Pancreas (tissue), 10 donors: ENCODE measurements around the gene ZBTB4. TPM values are rescaled to one million over a fixed set of nuclear protein-coding genes. Genes with fewer than 3 reads are reported as not detected.

Experiments used
- ATAC-seq, 4 donors: fragments of 200-7000 bp; cut with Tn5 transposase; one replicate each; pipeline versions ENCODE4 v1.8.0 to v1.9.1; 2020; ENCODE audit warnings: mild to moderate bottlenecking in 4 of 4, moderate library complexity in 4 of 4
- DNase-seq, 6 donors: peaks; one replicate each; pipeline ENCODE4 v3.0.0-alpha.2; 2020
- FAIRE-seq: peaks from 2 replicates; lab custom pipeline; 2012; peaks lifted over from hg19 to GRCh38; lab: Jason Lieb, UNC
- H3K27ac ChIP-seq, 4 donors: fragments of 200-600 bp; sonication (generic); 1 replicate in 3 of 4; 2 replicates in 1 of 4; pipeline versions ENCODE4 v1.5.0 to v1.8.0; 2020
- H3K27me3 ChIP-seq, 4 donors: fragments of 200-600 bp; one replicate each; pipeline ENCODE4 v1.8.0; 2021
- H3K36me3 ChIP-seq, 3 donors: fragments of 200-600 bp; sonication (generic) in 1 of 3; one replicate each; pipeline versions ENCODE4 v1.5.0 to v1.8.0; 2020 to 2021
- H3K4me1 ChIP-seq, 3 donors: fragments of 200-600 bp; one replicate each; pipeline ENCODE4 v1.8.0; 2021
- H3K4me3 ChIP-seq, 4 donors: fragments of 200-600 bp; sonication (generic) in 2 of 4; one replicate each; pipeline versions ENCODE4 v1.5.0 to v1.8.0; 2020 to 2021
- H3K9me3 ChIP-seq, 4 donors: fragments of 200-600 bp; one replicate each; pipeline ENCODE4 v1.8.0; 2021
- WGBS, 2 donors: extraction: QIAGEN DNeasy Blood & Tissue Kit; methylation state at CpG; one replicate each; pipeline ENCODE4 v1.1.7; 2013; 5-methylcytosine and 5-hydroxymethylcytosine counted together
- intact Hi-C, 3 donors: fragments of 100-400 bp; cut with DNase I; formaldehyde crosslinking; loops; one replicate each; pipeline versions ENCODE4 v1.11.1 to v1.14.2; 2022
- polyA plus RNA-seq, 2 donors: library from polyadenylated mRNA; stranded (reverse); fragments of 200-250 nt; gene quantifications; one replicate each; pipeline ENCODE4 v1.2.3, GENCODE V29; 2013
- total RNA-seq, 6 donors: library from RNA; stranded (reverse); fragmentation: NEBNext Ultra II Directional in 4 of 6; extraction: Animal tissue kit (Norgen Biotek cat#: 25700) in 4 of 6; gene quantifications; one replicate each; pipeline versions ENCODE4 v1.2.1 to v1.2.4, GENCODE V29; 2021 to 2023
- TF ChIP-seq, protein P1 (sequence below), 4 donors: fragments of 200-600 bp; sonication (generic) in 3 of 4; IDR thresholded peaks; one replicate each; pipeline versions ENCODE4 v1.5.0 to v1.8.0; 2021; ENCODE audit warnings: antibody characterized with exemption in 4 of 4
- donor health status: healthy with polysubstance abuse.
- donor health status: DM: no; HTN: no; CAD: no; lungs with moderate emphysema.
- donor health status: DM: no; HTN: no; CAD: no.
- donor health status: control.
- donor health status: control.
- donor health status: Bipolar disorder and iron deficiency.
- donor health status: DM: yes; HTN: yes; CAD: no.
- donor health status: DM: no; HTN: no; CAD: no.
- donor health status: DM: no; HTN: no; CAD: no.
- donor health status: DM: yes; HTN: yes; CAD: no.

Gene ZBTB4
- total and polyA plus RNA-seq, 8 donors = 17.3 to 30.2 (median 21.0) TPM

- no peak for FAIRE-seq
- WGBS, 2 donors = 28 to 37% methylated on average over 12 of the region's 12 CpGs
- H3K4me1 ChIP-seq = peaks cover 5 to 22% (median 11%) of the 10 kb centered on the region in 3 donors
- no peaks in the 10 kb centered on the region for H3K9me3 ChIP-seq
- no peaks in the 10 kb centered on the region for H3K36me3 ChIP-seq
- no peak for ATAC-seq
- peak in 3 of 6 donors; percentile 34 to 83 (median 65) for DNase-seq
- no peaks in the 10 kb centered on the region for H3K27me3 ChIP-seq
- intact Hi-C loops = loop anchor here in 2 of 3 donors (5.0 kb wide), 1 partner anchor 36 kb away; the partner anchor contains the start of gene ZBTB4 (in 2 of the 2)
- TF ChIP-seq, protein P1, sequence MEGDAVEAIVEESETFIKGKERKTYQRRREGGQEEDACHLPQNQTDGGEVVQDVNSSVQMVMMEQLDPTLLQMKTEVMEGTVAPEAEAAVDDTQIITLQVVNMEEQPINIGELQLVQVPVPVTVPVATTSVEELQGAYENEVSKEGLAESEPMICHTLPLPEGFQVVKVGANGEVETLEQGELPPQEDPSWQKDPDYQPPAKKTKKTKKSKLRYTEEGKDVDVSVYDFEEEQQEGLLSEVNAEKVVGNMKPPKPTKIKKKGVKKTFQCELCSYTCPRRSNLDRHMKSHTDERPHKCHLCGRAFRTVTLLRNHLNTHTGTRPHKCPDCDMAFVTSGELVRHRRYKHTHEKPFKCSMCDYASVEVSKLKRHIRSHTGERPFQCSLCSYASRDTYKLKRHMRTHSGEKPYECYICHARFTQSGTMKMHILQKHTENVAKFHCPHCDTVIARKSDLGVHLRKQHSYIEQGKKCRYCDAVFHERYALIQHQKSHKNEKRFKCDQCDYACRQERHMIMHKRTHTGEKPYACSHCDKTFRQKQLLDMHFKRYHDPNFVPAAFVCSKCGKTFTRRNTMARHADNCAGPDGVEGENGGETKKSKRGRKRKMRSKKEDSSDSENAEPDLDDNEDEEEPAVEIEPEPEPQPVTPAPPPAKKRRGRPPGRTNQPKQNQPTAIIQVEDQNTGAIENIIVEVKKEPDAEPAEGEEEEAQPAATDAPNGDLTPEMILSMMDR (IDR thresholded peaks at IDR 0.05) = no peak
- H3K4me3 ChIP-seq = peak overlapping the region in 1 of 4 donors; percentile 45
- no peak overlapping the region for H3K27ac ChIP-seq
Observed at GRCh38 chr17:7440834-7441195, 38.6 kb downstream of the ZBTB4 start.

GRCh38 chr17:7440113-7440833, 39.2 kb downstream of the ZBTB4 start:
- 10% methylated on average over 43 to 46 of the region's 46 CpGs for WGBS, 2 donors
- peak; percentile 49 to 92 (median 75) for DNase-seq
- Histone ChIP-seq H3K27me3 (no peaks in the 10 kb centered on the region), H3K9me3 (no peaks in the 10 kb centered on the region), H3K4me3 (peak overlapping the region; percentile 2 to 45 (median 26)), H3K27ac (no peak overlapping the region), H3K36me3 (no peaks in the 10 kb centered on the region), H3K4me1 (peaks cover 5 to 18% (median 11%) of the 10 kb centered on the region in 3 donors)
- no peak for FAIRE-seq
- no peak for ATAC-seq
- TF ChIP-seq, protein P1 (IDR thresholded peaks at IDR 0.05) = no peak
- intact Hi-C loops = loop anchor here in 2 of 3 donors (5.0 kb wide), 1 partner anchor 37 kb away; the partner anchor contains the start of gene ZBTB4 (in 2 of the 2)

DNA sequence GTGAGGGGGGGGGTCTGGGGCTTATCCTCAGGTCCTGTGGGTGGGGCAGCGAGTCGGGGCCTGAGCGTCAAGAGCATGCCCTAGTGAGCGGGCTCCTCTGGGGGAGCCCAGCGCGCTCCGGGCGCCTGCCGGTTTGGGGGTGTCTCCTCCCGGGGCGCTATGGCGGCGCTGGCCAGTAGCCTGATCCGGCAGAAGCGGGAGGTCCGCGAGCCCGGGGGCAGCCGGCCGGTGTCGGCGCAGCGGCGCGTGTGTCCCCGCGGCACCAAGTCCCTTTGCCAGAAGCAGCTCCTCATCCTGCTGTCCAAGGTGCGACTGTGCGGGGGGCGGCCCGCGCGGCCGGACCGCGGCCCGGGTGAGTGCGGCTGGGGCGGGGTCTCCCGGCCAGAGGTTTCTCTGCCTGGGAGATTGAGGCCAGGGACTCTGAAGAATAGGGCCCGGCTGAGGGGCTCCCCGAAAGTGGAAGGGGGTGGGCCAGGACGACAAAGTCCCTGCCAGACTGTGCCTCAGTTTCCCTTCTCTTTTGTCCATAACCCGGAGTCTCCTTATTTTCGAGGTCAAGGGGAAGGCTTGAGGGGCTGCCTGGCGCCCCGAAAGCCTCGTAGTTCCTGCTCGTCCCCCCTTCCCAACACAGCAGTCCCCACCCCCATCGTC, 39.8 kb downstream of the ZBTB4 start, which contains the start of gene FGF11:
FGF11 (plus strand) TSS at position 51 of the 651 bp plus-strand sequence; CDS start at position 160, 109 bp downstream.
- H3K27ac ChIP-seq = no peak within 1 kb of the TSS
- WGBS, 2 donors = 6 to 9% methylated on average over 32 to 50 of the region's 50 CpGs
- TF ChIP-seq, protein P1 (IDR thresholded peaks at IDR 0.05) = no peak
- no peaks in the 10 kb centered on the region for H3K9me3 ChIP-seq
- intact Hi-C loops = loop anchor here in 2 of 3 donors (5.0 to 10.0 kb wide), 2 partner anchors 38 to 85 kb away; partner anchors contain the start of genes KCTD11 (in 2 of the 2), TMEM95 (in 2 of the 2) and ZBTB4 (in 2 of the 2)
- no peak for FAIRE-seq
- no peak for ATAC-seq
- no peaks in the 10 kb centered on the region for H3K36me3 ChIP-seq
- peak within 1 kb of the TSS; percentile 2 to 45 (median 26) for H3K4me3 ChIP-seq
- no peaks in the 10 kb centered on the region for H3K27me3 ChIP-seq
- DNase-seq = no peak
- peaks cover 5 to 18% (median 11%) of the 10 kb centered on the region in 3 donors for H3K4me1 ChIP-seq

GRCh38 chr17:7438656-7439460, 40.6 kb downstream of the ZBTB4 start:
- intact Hi-C loops = loop anchor here in 2 of 3 donors (10.0 kb wide), 1 partner anchor 84 kb away; the partner anchor contains the start of genes KCTD11 (in 2 of the 2) and TMEM95 (in 2 of the 2)
- WGBS, 2 donors = 64 to 76% methylated on average over 11 of the region's 11 CpGs
- ATAC-seq (no peak), DNase-seq (no peak), FAIRE-seq (no peak)
- Histone ChIP-seq H3K4me1 (peaks cover 5 to 18% (median 11%) of the 10 kb centered on the region in 3 donors), H3K9me3 (no peaks in the 10 kb centered on the region), H3K36me3 (no peaks in the 10 kb centered on the region), H3K4me3 (no peak overlapping the region), H3K27ac (no peak overlapping the region), H3K27me3 (no peaks in the 10 kb centered on the region)
- TF ChIP-seq, protein P1 (IDR thresholded peaks at IDR 0.05) = no peak
